ENCODE data around the gene PAQR4.

GRCh38 chr16:2966808-2967191 is 2.3 kb upstream of the PAQR4 start:
- TF ChIP-seq KDM1A (IDR thresholded peaks at IDR 0.05; ENCODE audit: borderline replicate concordance) (no peak), RCOR1 (conservative IDR thresholded peaks at IDR 0.05; ENCODE audit: low read depth, low read length) (no peak), POLR2A (IDR thresholded peaks at IDR 0.05; ENCODE audit: low read depth, low read length) (no peak), USF2 (IDR thresholded peaks at IDR 0.05; ENCODE audit: borderline replicate concordance, low read depth, low read length) (no peak), CTCF (IDR thresholded peaks at IDR 0.05 in 2 of 3, conservative IDR thresholded peaks at IDR 0.05 in 1 of 3; ENCODE audit: control insufficient read depth in 2 of 3, extremely low read depth in 1 of 3, insufficient read depth in 1 of 3, low read depth in 3 of 3, low read length in 3 of 3) (no peak), JUND (IDR thresholded peaks at IDR 0.05; ENCODE audit: low read depth, low read length) (no peak), FOXK2 (IDR thresholded peaks at IDR 0.05) (no peak), CBX3 (IDR thresholded peaks at IDR 0.05; ENCODE audit: borderline replicate concordance, low read depth) (no peak), TCF12 (IDR thresholded peaks at IDR 0.05; ENCODE audit: low read depth, low read length) (no peak), ATF2 (IDR thresholded peaks at IDR 0.05; ENCODE audit: low read length) (no peak), TBL1XR1 (IDR thresholded peaks at IDR 0.05; ENCODE audit: low read depth, low read length) (no peak)
